Measurements from ENCODE around the gene MSANTD1.

The MSANTD1 gene

GRCh38 chr4:3257556-3258482 is 8.9 kb downstream of the MSANTD1 start (continued):
- TF ChIP-seq ZFP30 (CRISPR knock-in tag; IDR thresholded peaks at IDR 0.05) (no peak), RARB (CRISPR knock-in tag; IDR thresholded peaks at IDR 0.05) (no peak), ZNF565 (CRISPR knock-in tag; conservative IDR thresholded peaks at IDR 0.05; ENCODE audit: low read depth) (no peak)

- ATAC-seq: no peak
- TF ChIP-seq TCF4 (CRISPR knock-in tag; IDR thresholded peaks at IDR 0.05; ENCODE audit: borderline replicate concordance): no peak
- TF ChIP-seq ZFP30 (CRISPR knock-in tag; IDR thresholded peaks at IDR 0.05): no peak
- no peak for TF ChIP-seq CSRNP3 (CRISPR knock-in tag; IDR thresholded peaks at IDR 0.05)
- TF ChIP-seq ZNF565 (CRISPR knock-in tag; conservative IDR thresholded peaks at IDR 0.05; ENCODE audit: low read depth): no peak
- no peak for TF ChIP-seq ARNTL (CRISPR knock-in tag; IDR thresholded peaks at IDR 0.05; ENCODE audit: borderline replicate concordance, low read depth)
- no peak for TF ChIP-seq ZNF8 (CRISPR knock-in tag; IDR thresholded peaks at IDR 0.05)
- no peak for TF ChIP-seq GLIS3 (CRISPR knock-in tag; IDR thresholded peaks at IDR 0.05)
- TF ChIP-seq POU6F1 (CRISPR knock-in tag; IDR thresholded peaks at IDR 0.05; ENCODE audit: borderline replicate concordance, low read depth): no peak
- no peak for TF ChIP-seq ISL1 (CRISPR knock-in tag; IDR thresholded peaks at IDR 0.05)
- no peak for TF ChIP-seq PPARA (CRISPR knock-in tag; IDR thresholded peaks at IDR 0.05; ENCODE audit: borderline replicate concordance)
- no peak for TF ChIP-seq BACH2 (CRISPR knock-in tag; IDR thresholded peaks at IDR 0.05; ENCODE audit: borderline replicate concordance)
Measured at GRCh38 chr4:3261411-3262207, 12.7 kb downstream of the MSANTD1 start.

GRCh38 chr4:3262208-3263052 is 13.5 kb downstream of the MSANTD1 start:
- no peak for TF ChIP-seq ZFP30 (CRISPR knock-in tag; IDR thresholded peaks at IDR 0.05)
- TF ChIP-seq ZNF565 (CRISPR knock-in tag; conservative IDR thresholded peaks at IDR 0.05; ENCODE audit: low read depth): no peak
- no peak for TF ChIP-seq ESRRG (CRISPR knock-in tag; IDR thresholded peaks at IDR 0.05)
- no peak for TF ChIP-seq SNAI2 (CRISPR knock-in tag; IDR thresholded peaks at IDR 0.05)
- no peak for TF ChIP-seq ZNF70 (CRISPR knock-in tag; IDR thresholded peaks at IDR 0.05)
- no peak for TF ChIP-seq RARB (CRISPR knock-in tag; IDR thresholded peaks at IDR 0.05)
- no peak for TF ChIP-seq BACH2 (CRISPR knock-in tag; IDR thresholded peaks at IDR 0.05; ENCODE audit: borderline replicate concordance)
- TF ChIP-seq TOX (CRISPR knock-in tag; IDR thresholded peaks at IDR 0.05; ENCODE audit: borderline replicate concordance): no peak
- TF ChIP-seq CREB5 (CRISPR knock-in tag; IDR thresholded peaks at IDR 0.05; ENCODE audit: low read depth): no peak
- TF ChIP-seq CSDC2 (CRISPR knock-in tag; IDR thresholded peaks at IDR 0.05): no peak
- TF ChIP-seq PATZ1 (CRISPR knock-in tag; IDR thresholded peaks at IDR 0.05; ENCODE audit: borderline replicate concordance): no peak
- TF ChIP-seq ARNTL (CRISPR knock-in tag; IDR thresholded peaks at IDR 0.05; ENCODE audit: borderline replicate concordance, low read depth): no peak
- no peak for TF ChIP-seq ZNF8 (CRISPR knock-in tag; IDR thresholded peaks at IDR 0.05)
- TF ChIP-seq TCF4 (CRISPR knock-in tag; IDR thresholded peaks at IDR 0.05; ENCODE audit: borderline replicate concordance): no peak
- TF ChIP-seq ISL1 (CRISPR knock-in tag; IDR thresholded peaks at IDR 0.05): no peak
- no peak for TF ChIP-seq TSHZ2 (CRISPR knock-in tag; IDR thresholded peaks at IDR 0.05)
- TF ChIP-seq ZFP3 (CRISPR knock-in tag; IDR thresholded peaks at IDR 0.05): no peak
- TF ChIP-seq GLIS3 (CRISPR knock-in tag; IDR thresholded peaks at IDR 0.05): no peak
- ATAC-seq: no peak; the same call in 1 of the 3 replicates

All from SK-N-SH treated with all-trans-retinoic acid at 6 μM for 48 hours (cell line).